PC-3 (cell line): ENCODE results near the gene OVOL3.

Experiments used
- CTCF ChIP-seq: fragments of 300-600 bp; sonication (generic); conservative IDR thresholded peaks from 2 replicates; pipeline ENCODE4 v1.5.1; 2017; ENCODE audit warnings: antibody characterized with exemption, low read depth, mild to moderate bottlenecking, low read length
- EZH2 ChIP-seq: fragments of 300-600 bp; sonication (generic); IDR thresholded peaks from one replicate; pipeline ENCODE4 v1.6.1; 2017; ENCODE audit warnings: antibody characterized with exemption, mild to moderate bottlenecking, low read length; ENCODE audit not compliant: unreplicated experiment
- EZH2phosphoT487 ChIP-seq: fragments of 300-600 bp; sonication (generic); IDR thresholded peaks from 2 replicates; pipeline ENCODE4 v1.6.1; 2018; ENCODE audit warnings: mild to moderate bottlenecking, antibody characterized with exemption, low read length, borderline replicate concordance

GRCh38 chr19:36081894-36082293, 29.0 kb upstream of the OVOL3 start:
- TF ChIP-seq CTCF = no peak
- no peak for TF ChIP-seq EZH2phosphoT487
- no peak for TF ChIP-seq EZH2
